HepG2 (cell line): ENCODE measurements around the gene ST6GALNAC4. TPM values are rescaled to one million over a fixed set of nuclear protein-coding genes. Genes with fewer than 3 reads are reported as not detected.

Experiments
- AGO1 ChIP-seq: fragments of 200-400 bp; formaldehyde crosslinking; IDR thresholded peaks from 2 replicates; pipeline ENCODE4 v1.6.1; 2017; ENCODE audit warnings: mild to moderate bottlenecking, low read depth, low read length, moderate library complexity; ENCODE audit not compliant: poor library complexity, severe bottlenecking
- ARNT ChIP-seq: fragments of 450-650 bp; IDR thresholded peaks from 2 replicates; pipeline ENCODE4 v1.6.1; 2017
- ELF4 ChIP-seq: sonication (generic); formaldehyde crosslinking; IDR thresholded peaks from 2 replicates; pipeline ENCODE4 v1.5.0; 2020; ENCODE audit warnings: missing genetic modification reagents, mild to moderate bottlenecking, moderate library complexity, borderline replicate concordance
- ESRRA ChIP-seq: sonication (generic); formaldehyde crosslinking; IDR thresholded peaks from 2 replicates; pipeline ENCODE4 v1.5.1; 2020; ENCODE audit warnings: mild to moderate bottlenecking, low read depth, missing genetic modification reagents
- EZH2 ChIP-seq: conservative IDR thresholded peaks from 2 replicates; pipeline ENCODE4 v1.6.1; 2012; ENCODE audit warnings: mild to moderate bottlenecking, low read depth, low read length, moderate library complexity
- FOXC1 ChIP-seq: sonication (generic); formaldehyde crosslinking; IDR thresholded peaks from 2 replicates; pipeline ENCODE4 v1.8.0; 2022; ENCODE audit warnings: mild to moderate bottlenecking, missing genetic modification reagents, borderline replicate concordance
- HCFC1 ChIP-seq: fragments of 150-350 bp; IDR thresholded peaks from 2 replicates; pipeline ENCODE4 v1.6.1; 2014; ENCODE audit warnings: low read depth, low read length
- MAF1 ChIP-seq: sonication (generic); formaldehyde crosslinking; IDR thresholded peaks from 2 replicates; pipeline ENCODE4 v1.5.0; 2020; ENCODE audit warnings: missing genetic modification reagents, borderline replicate concordance
- NCOA5 ChIP-seq: sonication (generic); formaldehyde crosslinking; IDR thresholded peaks from 2 replicates; pipeline ENCODE4 v1.4.0; 2020; ENCODE audit warnings: missing genetic modification reagents
- TARDBP ChIP-seq: sonication (generic); formaldehyde crosslinking; IDR thresholded peaks from 2 replicates; pipeline ENCODE4 v1.8.0; 2022; ENCODE audit warnings: mild to moderate bottlenecking, missing genetic modification reagents
- ZBTB7B ChIP-seq: sonication (generic); formaldehyde crosslinking; IDR thresholded peaks from 2 replicates; pipeline ENCODE4 v1.4.0; 2020; ENCODE audit warnings: missing genetic modification reagents
- ZNF746 ChIP-seq: sonication (generic); formaldehyde crosslinking; IDR thresholded peaks from 2 replicates; pipeline ENCODE4 v1.8.0; 2022; ENCODE audit warnings: mild to moderate bottlenecking, missing genetic modification reagents
- ZNF879 ChIP-seq: sonication (generic); formaldehyde crosslinking; IDR thresholded peaks from 2 replicates; pipeline ENCODE4 v1.8.1; 2023; ENCODE audit warnings: missing genetic modification reagents
- polyA plus RNA-seq, 8 experiments: library from polyadenylated mRNA; depleted of rRNA in 3 of 8; stranded (reverse) in 7 of 8; unstranded in 1 of 8; fragments of >200 nt; fragmentation: Illumina TruSeq in 4 of 8; extraction: Trizol in 4 of 8; gene quantifications; 2 replicates each; pipeline versions ENCODE4 v1.2.1 to v1.2.3, GENCODE V29; 2011 to 2016; ENCODE audit warnings: low read depth in 4 of 8, missing spikeins in 1 of 8, mixed read lengths in 1 of 8; ENCODE audit not compliant: insufficient read depth in 1 of 8
- total RNA-seq, 5 experiments: library from RNA; depleted of rRNA; stranded (reverse); fragments of >200 nt; fragmentation: Illumina TruSeq; extraction: Trizol; gene quantifications; 2 replicates each; pipeline ENCODE4 v1.2.3, GENCODE V29; 2016; ENCODE audit warnings: low read depth in 1 of 5
- TF ChIP-seq, protein P1 (sequence below): sonication (generic); formaldehyde crosslinking; IDR thresholded peaks from 2 replicates; pipeline ENCODE4 v1.8.1; 2023; ENCODE audit warnings: mild to moderate bottlenecking, missing genetic modification reagents
- TF ChIP-seq, protein P2 (sequence below): sonication (generic); formaldehyde crosslinking; IDR thresholded peaks from 2 replicates; pipeline ENCODE4 v1.8.1; 2023; ENCODE audit warnings: missing genetic modification reagents, mild to moderate bottlenecking, borderline replicate concordance

Gene ST6GALNAC4
- total and polyA plus RNA-seq, 2 of the 13 experiments (the other 11 are each of a cell fraction or from before 2014, with no cell fraction given) = 18.8 to 27.7 TPM

DNA sequence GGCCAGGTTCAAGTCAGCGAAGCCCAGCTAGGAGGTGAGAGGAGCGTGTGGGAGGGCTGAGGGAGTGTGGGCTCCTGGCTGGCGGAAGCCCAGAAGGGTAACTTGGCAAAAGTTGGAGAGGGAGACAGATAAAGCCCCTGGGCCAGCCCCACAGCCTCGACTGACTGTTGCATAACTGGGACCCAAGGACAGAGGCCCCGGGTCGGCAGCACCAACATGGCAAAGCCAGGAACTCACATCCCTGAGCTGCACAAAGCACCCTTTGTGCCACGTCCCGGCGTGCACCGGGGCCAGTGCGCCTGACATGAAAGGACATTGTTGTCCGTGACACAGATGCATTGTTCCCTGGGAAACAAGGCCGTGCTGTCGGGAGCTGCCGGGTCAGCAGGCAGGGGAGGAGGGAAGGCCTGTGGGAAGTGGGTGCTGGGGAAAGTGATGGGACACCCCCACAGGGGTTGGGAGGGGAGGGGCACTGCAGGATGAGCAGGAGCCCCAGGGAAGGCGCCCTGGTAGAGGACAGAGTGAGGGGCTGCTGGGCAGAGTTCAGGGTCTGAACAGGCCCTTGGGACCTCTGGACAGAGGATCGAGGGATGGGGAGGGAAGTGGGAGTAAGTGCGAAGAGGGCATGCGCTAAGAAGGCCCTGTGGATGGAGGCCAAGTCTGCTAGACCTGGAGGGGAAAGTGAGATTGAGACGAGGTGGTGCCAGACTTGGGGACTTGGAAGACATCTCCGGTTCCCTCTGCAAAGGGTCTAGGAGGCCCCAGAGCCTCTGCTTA, 33.9 kb upstream of the ST6GALNAC4 start (continued):
- TF ChIP-seq ZBTB7B (CRISPR knock-in tag) (peak; percentile 93), ZNF879 (CRISPR knock-in tag) (no peak), ELF4 (CRISPR knock-in tag) (no peak), MAF1 (CRISPR knock-in tag) (no peak), ARNT (no peak), TARDBP (CRISPR knock-in tag) (peak; percentile 95), EZH2 (no peak), NCOA5 (no peak), AGO1 (no peak), FOXC1 (CRISPR knock-in tag) (peak; percentile 80), HCFC1 (no peak), ESRRA (CRISPR knock-in tag) (peak; percentile 76; the same call in 1 of the 2 replicates), ZNF746 (CRISPR knock-in tag) (peak; percentile 97)
- TF ChIP-seq, protein P1, sequence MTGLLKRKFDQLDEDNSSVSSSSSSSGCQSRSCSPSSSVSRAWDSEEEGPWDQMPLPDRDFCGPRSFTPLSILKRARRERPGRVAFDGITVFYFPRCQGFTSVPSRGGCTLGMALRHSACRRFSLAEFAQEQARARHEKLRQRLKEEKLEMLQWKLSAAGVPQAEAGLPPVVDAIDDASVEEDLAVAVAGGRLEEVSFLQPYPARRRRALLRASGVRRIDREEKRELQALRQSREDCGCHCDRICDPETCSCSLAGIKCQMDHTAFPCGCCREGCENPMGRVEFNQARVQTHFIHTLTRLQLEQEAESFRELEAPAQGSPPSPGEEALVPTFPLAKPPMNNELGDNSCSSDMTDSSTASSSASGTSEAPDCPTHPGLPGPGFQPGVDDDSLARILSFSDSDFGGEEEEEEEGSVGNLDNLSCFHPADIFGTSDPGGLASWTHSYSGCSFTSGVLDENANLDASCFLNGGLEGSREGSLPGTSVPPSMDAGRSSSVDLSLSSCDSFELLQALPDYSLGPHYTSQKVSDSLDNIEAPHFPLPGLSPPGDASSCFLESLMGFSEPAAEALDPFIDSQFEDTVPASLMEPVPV (CRISPR knock-in tag) = no peak; the same call in 1 of the 2 replicates
- TF ChIP-seq, protein P2, sequence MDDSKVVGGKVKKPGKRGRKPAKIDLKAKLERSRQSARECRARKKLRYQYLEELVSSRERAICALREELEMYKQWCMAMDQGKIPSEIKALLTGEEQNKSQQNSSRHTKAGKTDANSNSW (CRISPR knock-in tag) = no peak
